Hematopoietic multipotent progenitor cell treated with erythropoietin and hydrocortisone succinate and interleukin-3 and kit ligand, for 17 days (in vitro differentiated cells): ENCODE data around the gene SNRPD3.
"Not testable (repeated sequence)": the region's sequence is repeated elsewhere in the genome, so short reads cannot be mapped to it uniquely, and the experiment has no call there.

Experiments
- DNase-seq: peaks from one replicate; pipeline ENCODE4 v3.0.0-alpha.2; 2015; ENCODE audit warnings: low spot score

SNRPD3 gene

GRCh38 chr22:24555165-24556039 is at the start of gene SNRPD3:
SNRPD3 (plus strand) TSS chr22:24555999; CDS start chr22:24557675, 1,676 bp downstream.
- DNase-seq: peak; percentile 99

GRCh38 chr22:24506802-24507438 is 48.9 kb upstream of the SNRPD3 start:
- DNase-seq: no peak

GRCh38 chr22:24507716-24508115 is 48.1 kb upstream of the SNRPD3 start:
- no peak for DNase-seq

- DNase-seq: peak; percentile 23
Observed at GRCh38 chr22:24510637-24511625, 44.9 kb upstream of the SNRPD3 start.

- no peak for DNase-seq
Observed at GRCh38 chr22:24512043-24512442, 43.8 kb upstream of the SNRPD3 start.

- DNase-seq: no peak
Observed at GRCh38 chr22:24513378-24514240, 42.2 kb upstream of the SNRPD3 start.

- no peak for DNase-seq
Observed at GRCh38 chr22:24514241-24515026, 41.4 kb upstream of the SNRPD3 start.

- DNase-seq: no peak
Observed at GRCh38 chr22:24515027-24515338, 40.8 kb upstream of the SNRPD3 start.

- no peak for DNase-seq
Observed at GRCh38 chr22:24516301-24516737, 39.5 kb upstream of the SNRPD3 start.

- DNase-seq: no peak
Observed at GRCh38 chr22:24517446-24517845, 38.4 kb upstream of the SNRPD3 start.

GRCh38 chr22:24518228-24518627 is 37.6 kb upstream of the SNRPD3 start:
- no peak for DNase-seq

- DNase-seq: no peak
Observed at GRCh38 chr22:24518771-24519485, 36.9 kb upstream of the SNRPD3 start.

GRCh38 chr22:24519496-24519895 is 36.3 kb upstream of the SNRPD3 start:
- no peak for DNase-seq

- peak; percentile 34 for DNase-seq
Observed at GRCh38 chr22:24521791-24522245, 34.0 kb upstream of the SNRPD3 start.

- DNase-seq: no peak
Observed at GRCh38 chr22:24523873-24524272, 31.9 kb upstream of the SNRPD3 start.

- peak; percentile 79 for DNase-seq
Observed at GRCh38 chr22:24525416-24526037, 30.3 kb upstream of the SNRPD3 start.

GRCh38 chr22:24526191-24526590 is 29.6 kb upstream of the SNRPD3 start:
- no peak for DNase-seq

- no peak for DNase-seq
Observed at GRCh38 chr22:24529898-24530297, 25.9 kb upstream of the SNRPD3 start.

- DNase-seq: not testable (repeated sequence)
Observed at GRCh38 chr22:24530968-24531367, 24.8 kb upstream of the SNRPD3 start.
